NCI-H1105 (cell line): Measurements from ENCODE around the gene CADM1.

Experiments
- DNase-seq: peaks from one replicate; lab custom pipeline; 2025; lab: John Stamatoyannopoulos, UW

CADM1 gene

GRCh38 chr11:115207916-115208315, 296.3 kb downstream of the CADM1 start:
- DNase-seq, result no peak

GRCh38 chr11:115207166-115207591, 297.0 kb downstream of the CADM1 start:
- no peak for DNase-seq

GRCh38 chr11:115206365-115207022, 297.7 kb downstream of the CADM1 start:
- no peak for DNase-seq

GRCh38 chr11:115202900-115203552, 301.2 kb downstream of the CADM1 start:
- DNase-seq, result no peak

GRCh38 chr11:115202074-115202473, 302.1 kb downstream of the CADM1 start:
- no peak for DNase-seq

GRCh38 chr11:115201111-115201792, 303.0 kb downstream of the CADM1 start:
- DNase-seq, result no peak

GRCh38 chr11:115199481-115200069, 304.6 kb downstream of the CADM1 start:
- DNase-seq, result no peak

- DNase-seq, result no peak
These were observed 305.9 kb downstream of the CADM1 start for GRCh38 chr11:115198321-115198741.

- no peak for DNase-seq
These were observed 306.8 kb downstream of the CADM1 start for GRCh38 chr11:115197433-115197832.

- no peak for DNase-seq
These were observed 307.2 kb downstream of the CADM1 start for GRCh38 chr11:115197031-115197430.

GRCh38 chr11:115194802-115195110, 309.5 kb downstream of the CADM1 start:
- DNase-seq, result no peak

GRCh38 chr11:115193914-115194801, 310.1 kb downstream of the CADM1 start:
- no peak for DNase-seq

- DNase-seq, result no peak
These were observed 312.5 kb downstream of the CADM1 start for GRCh38 chr11:115191761-115192160.

GRCh38 chr11:115190196-115190595, 314.0 kb downstream of the CADM1 start:
- no peak for DNase-seq

GRCh38 chr11:115188898-115189278, 315.3 kb downstream of the CADM1 start:
- DNase-seq, result no peak

GRCh38 chr11:115188188-115188897, 315.9 kb downstream of the CADM1 start:
- no peak for DNase-seq

GRCh38 chr11:115185931-115186330, 318.3 kb downstream of the CADM1 start:
- no peak for DNase-seq

- DNase-seq, result no peak
These were observed 318.7 kb downstream of the CADM1 start for GRCh38 chr11:115185507-115185906.

- no peak for DNase-seq
These were observed 319.3 kb downstream of the CADM1 start for GRCh38 chr11:115184901-115185300.

- no peak for DNase-seq
These were observed 320.4 kb downstream of the CADM1 start for GRCh38 chr11:115183830-115184229.

GRCh38 chr11:115183136-115183535, 321.1 kb downstream of the CADM1 start:
- no peak for DNase-seq
